ENCODE results near the gene TSHZ3.

TSHZ3 gene

DNA sequence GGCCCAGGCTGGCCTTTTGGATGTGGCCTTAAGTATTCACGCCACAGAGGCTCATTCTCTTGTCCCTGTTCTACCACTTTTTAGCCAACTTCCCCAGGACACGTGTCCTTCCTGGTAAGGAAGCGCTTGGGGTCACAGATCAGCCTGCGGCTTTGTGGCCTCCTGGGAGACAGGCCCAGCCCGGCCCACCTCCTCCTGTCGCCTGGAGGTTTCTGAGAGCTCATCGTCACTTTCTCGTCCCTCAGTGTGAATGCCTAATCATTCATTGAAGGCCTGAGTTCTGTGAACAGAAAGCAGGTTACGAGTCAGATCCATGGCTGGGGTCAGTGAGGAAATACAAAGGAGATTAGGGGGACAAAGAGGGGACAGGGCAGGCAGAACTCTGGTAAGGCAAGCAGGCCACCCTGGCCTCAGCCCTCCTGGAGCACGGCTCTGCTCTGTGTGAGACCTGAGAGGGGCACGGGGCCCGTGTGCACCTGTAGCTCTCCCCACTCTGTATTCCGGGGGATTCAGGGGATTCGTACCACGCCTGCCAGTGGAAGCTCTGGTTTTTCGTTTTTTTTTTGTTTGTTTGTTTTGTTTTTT is 38.6 kb upstream of the TSHZ3 start:
- DNase-seq (ENCODE audit: low read depth): no peak
- H3K4me3 ChIP-seq (ENCODE audit: low read depth, low read length): no peak overlapping the region
- TF ChIP-seq, protein P1, sequence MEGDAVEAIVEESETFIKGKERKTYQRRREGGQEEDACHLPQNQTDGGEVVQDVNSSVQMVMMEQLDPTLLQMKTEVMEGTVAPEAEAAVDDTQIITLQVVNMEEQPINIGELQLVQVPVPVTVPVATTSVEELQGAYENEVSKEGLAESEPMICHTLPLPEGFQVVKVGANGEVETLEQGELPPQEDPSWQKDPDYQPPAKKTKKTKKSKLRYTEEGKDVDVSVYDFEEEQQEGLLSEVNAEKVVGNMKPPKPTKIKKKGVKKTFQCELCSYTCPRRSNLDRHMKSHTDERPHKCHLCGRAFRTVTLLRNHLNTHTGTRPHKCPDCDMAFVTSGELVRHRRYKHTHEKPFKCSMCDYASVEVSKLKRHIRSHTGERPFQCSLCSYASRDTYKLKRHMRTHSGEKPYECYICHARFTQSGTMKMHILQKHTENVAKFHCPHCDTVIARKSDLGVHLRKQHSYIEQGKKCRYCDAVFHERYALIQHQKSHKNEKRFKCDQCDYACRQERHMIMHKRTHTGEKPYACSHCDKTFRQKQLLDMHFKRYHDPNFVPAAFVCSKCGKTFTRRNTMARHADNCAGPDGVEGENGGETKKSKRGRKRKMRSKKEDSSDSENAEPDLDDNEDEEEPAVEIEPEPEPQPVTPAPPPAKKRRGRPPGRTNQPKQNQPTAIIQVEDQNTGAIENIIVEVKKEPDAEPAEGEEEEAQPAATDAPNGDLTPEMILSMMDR (IDR thresholded peaks at IDR 0.05; ENCODE audit: insufficient read depth, low read depth, low read length, missing control alignments): no peak

DNA sequence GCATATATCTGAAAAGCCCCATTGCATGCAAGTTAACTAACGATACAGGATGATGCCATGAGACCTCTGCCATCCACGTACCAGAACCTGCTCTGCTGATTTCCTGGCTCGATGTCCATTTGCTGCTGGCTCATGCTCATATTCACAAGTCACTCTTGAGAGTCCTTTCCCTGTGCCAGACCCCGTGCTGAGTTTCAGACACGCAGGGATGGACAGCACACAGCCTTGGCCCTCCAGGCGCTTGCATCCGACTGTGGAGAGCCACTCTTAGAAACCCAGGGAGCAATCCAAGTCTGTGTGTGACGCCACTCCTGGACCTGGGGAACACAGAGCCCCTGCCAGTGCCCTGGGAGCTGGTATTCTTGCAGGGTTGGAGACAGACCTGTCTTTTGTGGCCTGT is 37.6 kb upstream of the TSHZ3 start:
- H3K4me3 ChIP-seq (ENCODE audit: low read depth, low read length): no peak overlapping the region
- no peak for DNase-seq (ENCODE audit: low read depth)
- TF ChIP-seq, protein P1 (IDR thresholded peaks at IDR 0.05; ENCODE audit: insufficient read depth, low read depth, low read length, missing control alignments): no peak

DNA sequence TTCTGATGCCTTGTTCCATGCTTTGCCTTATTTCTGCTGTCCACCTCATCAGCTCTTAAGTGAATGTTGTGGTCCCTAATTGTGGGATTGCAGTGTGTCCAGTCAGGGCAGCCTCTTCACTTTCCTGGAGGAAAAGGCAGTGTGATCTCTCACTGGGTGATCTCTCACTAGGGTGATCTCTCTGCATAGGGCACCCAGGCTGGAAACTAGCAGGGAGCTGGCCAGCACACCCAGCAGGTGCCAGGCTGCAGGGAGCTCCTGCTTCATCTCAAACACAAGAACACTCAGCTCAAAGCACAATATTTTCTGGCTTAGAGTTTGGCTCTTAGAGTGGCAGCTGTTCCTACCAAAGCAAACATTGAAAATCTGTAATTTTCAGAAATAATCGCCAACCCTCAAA is 36.5 kb upstream of the TSHZ3 start:
- DNase-seq (ENCODE audit: low read depth): no peak
- no peak overlapping the region for H3K4me3 ChIP-seq (ENCODE audit: low read depth, low read length)
- TF ChIP-seq, protein P1 (IDR thresholded peaks at IDR 0.05; ENCODE audit: insufficient read depth, low read depth, low read length, missing control alignments): no peak

DNA sequence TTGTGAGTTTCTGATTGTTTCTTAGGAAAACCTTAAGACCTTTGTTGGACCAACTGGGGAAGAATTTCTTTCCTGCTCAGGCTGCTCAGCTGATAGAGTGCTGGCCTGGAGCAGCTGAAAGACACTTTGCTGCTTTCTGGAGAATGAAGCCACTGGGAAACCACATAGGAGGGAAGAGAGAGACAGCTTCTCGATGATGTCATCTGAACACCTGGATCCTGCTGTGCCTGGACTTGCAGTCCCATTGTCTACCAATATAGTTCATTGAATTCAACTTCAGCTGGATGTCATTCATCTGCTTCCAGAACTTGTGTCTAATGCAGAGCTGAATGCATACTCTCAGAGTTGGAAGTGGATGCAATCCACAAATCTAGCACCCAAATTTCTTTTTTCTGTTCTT is 34.3 kb upstream of the TSHZ3 start:
- DNase-seq (ENCODE audit: low read depth): no peak
- TF ChIP-seq, protein P1 (IDR thresholded peaks at IDR 0.05; ENCODE audit: insufficient read depth, low read depth, low read length, missing control alignments): no peak
- H3K4me3 ChIP-seq (ENCODE audit: low read depth, low read length): no peak overlapping the region

DNA sequence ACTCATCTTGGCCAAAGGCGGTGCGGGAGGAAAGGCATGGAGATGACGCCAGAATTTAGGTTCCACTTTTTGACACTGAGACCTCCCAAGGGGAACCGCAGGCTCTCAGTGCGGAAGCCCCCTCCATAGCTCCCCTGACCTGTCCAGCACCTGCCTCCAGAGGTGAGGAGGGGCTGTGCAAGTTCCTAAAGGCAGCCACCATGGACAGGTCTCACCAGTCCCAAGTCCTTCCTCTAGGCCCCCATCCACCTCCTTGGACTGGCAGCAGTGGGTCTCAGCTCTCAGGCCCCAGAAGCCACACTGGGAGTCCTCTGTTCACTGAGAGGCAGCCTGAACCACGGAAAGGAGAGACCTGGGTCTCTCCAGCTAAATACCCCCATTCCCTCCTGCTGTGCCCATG is 31.6 kb upstream of the TSHZ3 start:
- no peak overlapping the region for H3K4me3 ChIP-seq (ENCODE audit: low read depth, low read length)
- DNase-seq (ENCODE audit: low read depth): no peak
- TF ChIP-seq, protein P1 (IDR thresholded peaks at IDR 0.05; ENCODE audit: insufficient read depth, low read depth, low read length, missing control alignments): no peak

DNA sequence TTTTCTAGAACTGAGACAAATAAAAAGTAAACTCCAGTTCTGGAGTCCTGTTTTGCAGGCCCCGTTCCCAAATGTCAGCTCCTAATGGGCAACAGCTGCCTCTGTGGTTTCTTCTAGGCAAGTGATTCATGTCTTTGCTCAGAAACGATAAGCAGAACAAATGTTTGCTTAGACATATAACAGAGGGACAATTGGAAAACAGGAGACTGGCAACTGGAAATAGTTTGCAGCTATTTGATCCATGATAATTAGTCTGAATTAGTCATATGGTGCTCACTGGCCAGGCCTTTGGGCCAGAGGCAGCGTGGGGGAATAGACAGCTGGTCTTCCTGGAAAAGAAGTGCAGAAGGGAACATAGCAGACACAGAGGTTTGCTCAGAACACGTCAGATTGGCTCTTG is 29.2 kb upstream of the TSHZ3 start:
- TF ChIP-seq, protein P1 (IDR thresholded peaks at IDR 0.05; ENCODE audit: insufficient read depth, low read depth, low read length, missing control alignments): no peak
- DNase-seq (ENCODE audit: low read depth): no peak
- H3K4me3 ChIP-seq (ENCODE audit: low read depth, low read length): no peak overlapping the region

DNA sequence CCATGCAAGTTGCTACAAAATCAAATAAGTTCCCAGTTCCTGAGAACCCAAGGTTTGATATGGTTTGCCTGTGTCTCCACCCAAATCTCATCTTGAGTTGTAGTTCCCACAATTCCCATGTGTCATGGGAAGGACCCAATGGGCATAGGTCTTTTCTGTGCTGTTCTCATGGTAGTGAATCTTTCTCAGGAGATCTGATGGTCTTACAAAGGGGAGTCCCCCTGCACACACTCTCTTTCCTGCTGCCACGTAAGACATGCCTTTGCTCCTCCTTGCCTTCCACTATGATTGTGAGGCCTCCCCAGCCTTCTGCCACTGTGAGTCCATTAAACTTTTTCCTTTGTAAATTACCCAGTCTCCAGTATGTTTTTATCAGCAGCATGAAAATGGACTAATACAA is 28.5 kb upstream of the TSHZ3 start:
- TF ChIP-seq, protein P1 (IDR thresholded peaks at IDR 0.05; ENCODE audit: insufficient read depth, low read depth, low read length, missing control alignments): no peak
- no peak for DNase-seq (ENCODE audit: low read depth)

More for the DNA sequence above, 28.5 kb upstream of the TSHZ3 start:
- H3K4me3 ChIP-seq (ENCODE audit: low read depth, low read length): no peak overlapping the region

Data from GM12865 (cell line).